ENCODE results near the gene DCANP1. TPM values are rescaled to one million over a fixed set of nuclear protein-coding genes. Genes with fewer than 3 reads are reported as not detected.

The DCANP1 gene
- total RNA-seq, 1 experiment from 2014 or later, result not detected

DNA sequence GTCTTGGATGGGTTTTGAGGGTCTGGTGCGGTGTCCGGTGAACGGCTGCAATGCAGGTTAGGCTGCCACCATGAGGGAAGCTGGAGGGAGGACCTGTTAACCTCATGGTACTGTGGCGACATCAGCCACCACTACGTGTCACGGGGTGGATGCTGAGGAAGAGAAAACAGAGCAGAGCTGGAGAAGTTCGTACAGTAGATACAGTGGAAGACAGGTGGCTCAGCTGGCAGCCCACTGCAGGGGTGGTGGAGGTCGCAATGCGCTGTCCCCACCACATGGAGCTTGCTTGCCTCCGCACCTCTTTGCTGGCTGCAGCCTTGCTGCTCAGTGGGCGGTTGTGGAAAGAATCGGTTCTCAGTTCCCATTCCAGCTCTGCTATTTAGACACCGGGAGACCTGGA is 2.8 kb downstream of the DCANP1 start:
- intact Hi-C loops (cut with micrococcal nuclease), result no loop called here
- no peaks in the 10 kb centered on the region for H3K27me3 Mint-ChIP-seq (ENCODE audit: insufficient read depth, unreplicated experiment)
- H3K36me3 Mint-ChIP-seq (ENCODE audit: insufficient read depth, unreplicated experiment), result no peaks in the 10 kb centered on the region
- ChIA-PET CTCF (interaction anchor here (0.7 to 6.2 kb wide), 6 partner anchors 13 to 386 kb away, joined by 3 to 55 read pairs (median 3); no protein-coding TSS in a partner anchor), POLR2A (no interaction called here)
- peaks cover 6% of the 10 kb centered on the region for H3K4me1 Mint-ChIP-seq (ENCODE audit: insufficient read depth, unreplicated experiment)
- H3K4me3 Mint-ChIP-seq (ENCODE audit: unreplicated experiment), result no peak overlapping the region
- no TSS peak for BruUV-seq (replicated peaks)
- TF ChIP-seq, protein P1, sequence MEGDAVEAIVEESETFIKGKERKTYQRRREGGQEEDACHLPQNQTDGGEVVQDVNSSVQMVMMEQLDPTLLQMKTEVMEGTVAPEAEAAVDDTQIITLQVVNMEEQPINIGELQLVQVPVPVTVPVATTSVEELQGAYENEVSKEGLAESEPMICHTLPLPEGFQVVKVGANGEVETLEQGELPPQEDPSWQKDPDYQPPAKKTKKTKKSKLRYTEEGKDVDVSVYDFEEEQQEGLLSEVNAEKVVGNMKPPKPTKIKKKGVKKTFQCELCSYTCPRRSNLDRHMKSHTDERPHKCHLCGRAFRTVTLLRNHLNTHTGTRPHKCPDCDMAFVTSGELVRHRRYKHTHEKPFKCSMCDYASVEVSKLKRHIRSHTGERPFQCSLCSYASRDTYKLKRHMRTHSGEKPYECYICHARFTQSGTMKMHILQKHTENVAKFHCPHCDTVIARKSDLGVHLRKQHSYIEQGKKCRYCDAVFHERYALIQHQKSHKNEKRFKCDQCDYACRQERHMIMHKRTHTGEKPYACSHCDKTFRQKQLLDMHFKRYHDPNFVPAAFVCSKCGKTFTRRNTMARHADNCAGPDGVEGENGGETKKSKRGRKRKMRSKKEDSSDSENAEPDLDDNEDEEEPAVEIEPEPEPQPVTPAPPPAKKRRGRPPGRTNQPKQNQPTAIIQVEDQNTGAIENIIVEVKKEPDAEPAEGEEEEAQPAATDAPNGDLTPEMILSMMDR (IDR thresholded peaks at IDR 0.05; ENCODE audit: unreplicated experiment), result no peak
- no peak for DNase-seq (ENCODE audit: unreplicated experiment)
- H3K27ac Mint-ChIP-seq (ENCODE audit: low read depth, unreplicated experiment), result no peak overlapping the region
- no peaks in the 10 kb centered on the region for H3K9me3 Mint-ChIP-seq (ENCODE audit: unreplicated experiment)

GRCh38 chr5:135443161-135443960 is 3.8 kb downstream of the DCANP1 start:
- no TSS peak for BruUV-seq (replicated peaks)
- ChIA-PET POLR2A (no interaction called here), CTCF (interaction anchor here (0.6 to 7.6 kb wide), 6 partner anchors 14 to 387 kb away, joined by 3 to 60 read pairs (median 16); no protein-coding TSS in a partner anchor)
- Mint-ChIP-seq H3K4me1 (ENCODE audit: insufficient read depth, unreplicated experiment) (peaks cover 8% of the 10 kb centered on the region), H3K36me3 (ENCODE audit: insufficient read depth, unreplicated experiment) (no peaks in the 10 kb centered on the region), H3K27ac (ENCODE audit: low read depth, unreplicated experiment) (no peak overlapping the region), H3K9me3 (ENCODE audit: unreplicated experiment) (no peaks in the 10 kb centered on the region), H3K27me3 (ENCODE audit: insufficient read depth, unreplicated experiment) (no peaks in the 10 kb centered on the region), H3K4me3 (ENCODE audit: unreplicated experiment) (no peak overlapping the region)
- TF ChIP-seq, protein P1 (IDR thresholded peaks at IDR 0.05; ENCODE audit: unreplicated experiment), result no peak
- no peak for DNase-seq (ENCODE audit: unreplicated experiment)
- intact Hi-C loops (cut with micrococcal nuclease), result no loop called here

- H3K27ac Mint-ChIP-seq (ENCODE audit: low read depth, unreplicated experiment), result no peak overlapping the region
- BruUV-seq (replicated peaks), result no TSS peak
- ChIA-PET POLR2A (interaction anchor here (0.5 to 0.9 kb wide), 2 partner anchors 342 to 690 kb away, joined by 3 read pairs; partner anchors contain the start of gene SMAD5), CTCF (interaction anchor here (0.7 to 7.6 kb wide), 3 partner anchors 13 to 17 kb away, joined by 5 to 60 read pairs (median 11); no protein-coding TSS in a partner anchor)
- intact Hi-C loops (cut with micrococcal nuclease), result no loop called here
- no peaks in the 10 kb centered on the region for H3K9me3 Mint-ChIP-seq (ENCODE audit: unreplicated experiment)
- H3K27me3 Mint-ChIP-seq (ENCODE audit: insufficient read depth, unreplicated experiment), result no peaks in the 10 kb centered on the region
- peaks cover 10% of the 10 kb centered on the region for H3K4me1 Mint-ChIP-seq (ENCODE audit: insufficient read depth, unreplicated experiment)
- H3K36me3 Mint-ChIP-seq (ENCODE audit: insufficient read depth, unreplicated experiment), result no peaks in the 10 kb centered on the region
- H3K4me3 Mint-ChIP-seq (ENCODE audit: unreplicated experiment), result no peak overlapping the region
- TF ChIP-seq, protein P1 (IDR thresholded peaks at IDR 0.05; ENCODE audit: unreplicated experiment), result no peak
- no peak for DNase-seq (ENCODE audit: unreplicated experiment)
Measured at GRCh38 chr5:135442431-135443160, 4.6 kb downstream of the DCANP1 start.

DNA sequence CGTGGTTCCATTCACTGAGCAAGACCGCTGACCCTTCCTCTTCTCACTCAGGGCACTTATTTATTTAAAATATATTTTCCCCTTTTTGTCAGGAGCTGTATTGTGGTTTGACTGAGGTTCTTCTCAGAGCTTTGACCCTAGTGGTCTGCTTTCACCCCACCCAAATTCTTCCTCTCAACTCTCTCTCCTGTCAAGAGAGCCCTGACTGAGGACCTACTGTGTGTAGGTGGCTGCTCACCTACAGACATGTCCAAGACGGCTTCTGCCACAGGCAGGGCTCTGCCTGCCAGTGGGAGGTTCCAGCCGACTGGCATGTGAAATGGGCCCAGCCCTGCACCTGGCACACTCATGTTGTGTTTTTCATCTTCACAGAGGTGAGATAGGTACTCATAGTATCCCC is 5.2 kb downstream of the DCANP1 start:
- Mint-ChIP-seq H3K4me1 (ENCODE audit: insufficient read depth, unreplicated experiment) (peaks cover 10% of the 10 kb centered on the region), H3K9me3 (ENCODE audit: unreplicated experiment) (no peaks in the 10 kb centered on the region), H3K36me3 (ENCODE audit: insufficient read depth, unreplicated experiment) (no peaks in the 10 kb centered on the region), H3K27ac (ENCODE audit: low read depth, unreplicated experiment) (no peak overlapping the region), H3K27me3 (ENCODE audit: insufficient read depth, unreplicated experiment) (no peaks in the 10 kb centered on the region), H3K4me3 (ENCODE audit: unreplicated experiment) (no peak overlapping the region)
- TF ChIP-seq, protein P1 (IDR thresholded peaks at IDR 0.05; ENCODE audit: unreplicated experiment), result no peak
- ChIA-PET POLR2A (interaction anchor here (0.6 to 0.9 kb wide), 2 partner anchors 19 to 342 kb away, joined by 3 read pairs; no protein-coding TSS in a partner anchor), CTCF (interaction anchor here (0.8 to 7.6 kb wide), 4 partner anchors 16 to 108 kb away, joined by 5 to 60 read pairs (median 10); no protein-coding TSS in a partner anchor)
- no TSS peak for BruUV-seq (replicated peaks)
- no peak for DNase-seq (ENCODE audit: unreplicated experiment)
- intact Hi-C loops (cut with micrococcal nuclease), result no loop called here
